HG03060 (cell line): ENCODE measurements around the gene MBD2.
A peak's percentile ranks its signal among the peaks of the same experiment; 100 is the strongest.
"Not testable (repeated sequence)": the region's sequence is repeated elsewhere in the genome, so short reads cannot be mapped to it uniquely, and the experiment has no call there.

ENCODE experiments used
- ATAC-seq: cut with Tn5 transposase; IDR thresholded peaks from one replicate; pipeline ENCODE4 v1.9.1; 2021; ENCODE audit warnings: low read depth, moderate number of reproducible peaks; ENCODE audit not compliant: unreplicated experiment

MBD2 gene

DNA sequence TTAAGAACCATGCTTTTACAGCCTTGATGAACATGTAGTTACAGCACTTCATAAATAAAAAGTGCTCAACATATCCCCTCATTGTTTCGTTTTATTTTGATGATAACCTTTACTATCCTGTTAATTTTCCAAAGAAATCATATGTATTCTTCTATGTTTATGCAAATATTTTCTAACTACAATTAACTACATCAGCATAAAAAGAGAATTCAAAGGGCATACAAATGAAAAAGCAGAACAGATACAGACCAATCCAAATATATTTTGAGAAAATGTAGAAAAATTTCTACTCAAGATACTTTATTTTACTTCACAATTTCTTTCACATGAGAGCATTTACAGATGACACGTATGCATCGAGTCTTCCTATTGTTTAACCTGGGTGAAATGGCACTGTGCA, 69.1 kb downstream of the MBD2 start:
- ATAC-seq, result no peak

DNA sequence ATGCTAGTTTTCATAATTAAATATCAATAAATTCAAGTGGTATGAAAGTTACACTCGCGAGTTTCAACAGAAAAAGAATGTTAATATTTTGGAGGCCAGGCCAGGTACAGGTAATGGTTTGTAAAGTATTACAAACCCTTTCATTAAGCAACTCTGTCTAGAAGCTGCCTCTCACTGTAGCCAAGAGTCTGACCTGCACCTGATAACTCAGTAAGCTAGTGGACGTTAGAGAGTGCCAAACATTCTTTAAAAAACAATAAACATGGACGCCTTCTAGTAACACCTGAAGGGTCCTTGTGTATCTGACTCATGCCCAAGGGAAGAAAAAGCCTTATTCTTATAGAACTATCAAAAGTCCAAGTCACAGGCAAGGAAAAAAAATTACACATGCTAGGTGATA, 70.2 kb downstream of the MBD2 start:
- no peak for ATAC-seq

DNA sequence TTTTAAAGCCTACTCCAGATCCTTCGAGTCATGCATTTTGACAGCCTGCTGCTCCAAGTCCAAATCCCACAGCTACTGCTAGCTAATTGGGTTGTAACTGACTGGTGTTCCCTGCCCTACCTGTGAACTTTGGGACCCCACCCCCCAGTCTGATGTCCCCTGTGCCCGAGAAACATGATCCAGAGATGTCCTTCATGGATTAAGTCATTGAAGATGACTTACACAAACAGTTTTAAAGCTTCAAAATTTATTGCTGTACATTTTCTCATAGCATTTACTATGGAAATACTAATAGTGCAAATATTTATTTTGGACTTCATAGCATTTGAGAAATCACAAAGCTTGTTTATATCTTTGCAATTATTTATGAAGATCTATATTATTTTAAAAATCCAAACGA, 73.1 kb downstream of the MBD2 start:
- no peak for ATAC-seq

DNA sequence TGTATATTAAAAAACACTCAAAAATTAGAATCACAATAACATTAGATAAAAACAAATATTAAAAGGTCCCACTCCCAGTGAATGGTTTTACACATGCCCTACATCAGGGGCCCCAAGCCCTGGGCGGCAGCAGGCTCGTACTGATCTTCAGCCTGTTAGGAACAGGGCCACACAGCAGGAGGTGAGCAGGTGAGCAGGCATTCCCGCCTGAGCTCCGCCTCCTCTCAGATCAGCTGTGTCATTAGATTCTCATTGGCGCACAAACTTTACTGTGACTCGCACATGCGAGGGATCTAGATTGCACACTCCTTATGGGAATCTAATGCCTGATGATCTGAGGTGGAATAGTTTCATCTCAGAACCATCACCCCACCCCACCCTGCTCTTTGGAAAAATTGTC, 74.2 kb downstream of the MBD2 start:
- no peak for ATAC-seq

- peak; percentile 47 for ATAC-seq
These were observed 75.3 kb downstream of the MBD2 start for GRCh38 chr18:54149078-54149697.

- no peak for ATAC-seq
These were observed 75.8 kb downstream of the MBD2 start for GRCh38 chr18:54148678-54149077.

DNA sequence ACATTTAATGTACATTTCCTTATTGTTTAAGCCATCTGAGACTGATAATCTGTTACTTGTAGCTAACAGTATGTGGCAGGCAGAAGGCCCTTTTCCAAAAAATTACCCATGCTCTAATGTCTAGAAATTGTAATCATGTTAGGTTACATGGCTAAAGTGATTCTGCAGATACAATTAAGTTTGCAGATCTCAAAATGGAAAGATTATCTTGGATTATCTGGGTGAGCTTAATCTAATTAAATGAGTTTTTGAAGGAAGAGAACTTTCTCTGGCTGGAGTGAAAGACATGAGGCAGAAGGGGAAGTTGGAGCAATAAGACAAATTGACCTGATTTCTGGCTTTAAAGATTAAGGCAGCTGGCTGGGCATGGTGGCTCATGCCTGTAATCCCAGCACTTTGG, 76.3 kb downstream of the MBD2 start:
- ATAC-seq, result no peak

- peak; percentile 66 for ATAC-seq
These were observed 77.0 kb downstream of the MBD2 start for GRCh38 chr18:54147439-54147838.

DNA sequence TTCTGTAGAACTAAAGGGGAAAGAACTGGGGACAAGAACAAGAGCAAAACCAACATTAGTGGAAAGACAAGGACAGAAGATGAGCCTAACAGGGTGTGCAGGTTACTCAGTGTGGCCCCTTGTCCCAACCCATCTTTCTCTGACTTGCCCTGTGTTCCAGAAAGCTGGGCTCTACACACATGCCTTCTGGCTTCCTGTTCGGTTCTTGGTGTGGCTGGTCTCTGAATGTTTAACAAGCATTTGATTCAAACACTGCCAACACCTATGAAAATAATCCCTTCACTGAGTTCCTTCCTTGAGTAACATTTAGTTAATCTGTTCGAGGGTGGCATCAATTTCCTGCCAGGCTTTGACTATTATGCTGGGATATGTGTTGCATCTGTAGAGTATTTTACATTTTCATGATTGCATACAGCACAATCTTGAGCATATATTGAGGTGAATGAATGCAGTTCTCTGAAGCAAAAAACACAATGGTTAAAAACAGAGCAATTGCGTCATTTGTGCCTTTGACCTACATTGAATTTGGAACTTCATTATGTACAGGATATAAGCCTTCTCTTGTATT, 83.3 kb downstream of the MBD2 start:
- no peak for ATAC-seq

DNA sequence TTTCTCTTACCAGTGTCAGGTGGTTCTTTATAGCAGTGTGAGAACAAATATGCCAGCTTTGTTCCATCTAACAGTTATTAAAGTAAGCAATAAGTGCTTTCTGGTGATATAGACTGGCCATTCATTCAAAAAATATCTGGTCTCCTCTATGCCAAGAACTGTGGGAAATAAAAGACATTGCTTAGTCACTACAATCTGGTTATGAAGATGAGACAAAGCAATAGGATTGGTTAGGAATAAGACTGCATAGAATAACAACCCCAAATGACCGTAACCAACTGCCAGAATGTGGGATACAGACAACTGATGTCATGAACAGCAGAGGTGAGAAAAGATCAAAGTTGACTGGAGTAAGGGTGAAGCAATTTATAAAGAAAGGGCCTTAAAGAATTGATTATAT, 83.8 kb downstream of the MBD2 start:
- ATAC-seq, result no peak

DNA sequence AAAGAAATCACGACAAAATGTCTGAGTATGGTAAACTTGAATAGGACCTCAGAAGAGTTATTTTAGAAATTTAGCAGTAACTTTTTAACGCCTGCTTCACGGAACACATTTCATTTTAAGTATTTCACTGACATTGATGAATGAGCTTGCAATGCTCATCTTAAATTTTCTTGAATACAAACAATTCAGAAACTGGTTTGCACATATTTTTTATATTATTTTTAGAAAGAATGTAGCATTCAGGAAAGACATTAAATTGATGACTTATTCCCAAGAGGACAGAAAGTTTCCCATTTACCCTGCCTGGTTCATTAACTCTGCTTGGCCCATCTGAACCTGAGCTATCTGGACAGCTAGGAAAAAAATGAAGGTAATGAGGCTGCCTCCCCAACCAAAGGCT, 89.3 kb downstream of the MBD2 start:
- no peak for ATAC-seq

- no peak for ATAC-seq
These were observed 90.4 kb downstream of the MBD2 start for GRCh38 chr18:54134053-54134452.

GRCh38 chr18:54130631-54131030, 93.8 kb downstream of the MBD2 start:
- ATAC-seq, result no peak

DNA sequence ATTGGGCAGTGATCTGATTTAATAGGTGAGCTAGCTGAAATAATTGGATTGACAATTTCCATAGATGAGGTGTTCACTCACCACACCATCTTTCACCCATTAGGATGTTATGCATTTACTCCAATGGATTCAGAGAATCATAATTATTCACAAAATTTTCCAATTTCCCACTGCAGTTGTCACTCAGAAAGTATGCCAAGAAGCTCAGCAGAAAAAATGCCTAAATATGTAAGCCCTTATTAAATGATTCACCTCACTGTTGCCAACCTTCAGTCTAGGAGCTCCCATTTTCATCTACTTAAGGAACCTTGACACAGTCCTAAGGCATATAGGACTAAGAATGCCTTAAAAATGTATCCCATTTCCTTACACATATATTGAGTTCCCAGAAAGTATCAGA, 94.3 kb downstream of the MBD2 start:
- no peak for ATAC-seq

DNA sequence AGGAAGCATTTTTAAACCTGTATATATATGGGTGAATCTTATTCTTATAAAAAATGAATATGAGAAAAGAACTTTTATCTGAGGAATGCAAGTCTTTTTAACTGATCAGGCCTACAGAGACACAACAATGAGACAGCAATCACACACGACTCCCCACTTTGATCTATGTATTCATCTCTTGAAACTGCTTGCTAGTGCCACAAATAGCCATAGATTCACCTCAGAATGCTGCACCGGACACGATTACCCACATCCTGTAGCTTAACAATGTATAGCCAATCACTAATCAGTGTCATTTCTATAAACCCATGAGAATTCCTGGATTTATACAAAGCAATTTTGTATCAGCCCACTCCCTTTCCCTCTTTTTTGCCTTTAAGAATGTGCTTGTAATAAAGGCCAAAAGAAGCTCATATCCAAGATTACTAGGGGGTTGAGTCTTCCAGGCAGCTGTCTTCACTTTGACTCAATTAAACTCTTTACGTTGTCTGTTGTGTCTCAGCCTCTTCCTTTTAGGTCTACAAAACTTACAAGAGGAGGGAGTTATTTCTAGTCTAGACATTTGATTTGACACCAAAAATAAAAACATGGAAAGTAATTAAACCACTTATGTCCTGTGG, 94.9 kb downstream of the MBD2 start:
- ATAC-seq, result no peak

- peak; percentile 89 for ATAC-seq
These were observed 96.6 kb downstream of the MBD2 start for GRCh38 chr18:54127759-54128378.

DNA sequence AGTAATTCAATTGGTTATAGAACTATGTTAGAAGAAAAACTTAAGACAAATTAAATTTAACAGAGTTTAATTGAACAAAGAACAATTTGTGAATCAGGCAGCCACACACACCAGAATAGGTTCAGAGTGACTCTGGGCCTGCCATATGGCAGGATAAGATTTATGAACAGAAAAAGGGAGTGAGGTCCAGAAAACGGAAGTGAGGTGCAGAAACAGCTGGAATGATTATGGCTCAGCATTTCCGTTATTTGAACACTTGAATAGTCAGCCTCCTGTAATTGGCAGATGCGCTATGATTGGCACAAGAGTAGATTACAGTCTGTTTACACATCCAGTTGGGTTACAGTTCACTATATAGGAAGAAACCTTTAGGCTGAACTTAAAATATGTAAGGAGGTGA, 99.0 kb downstream of the MBD2 start:
- ATAC-seq, result no peak

DNA sequence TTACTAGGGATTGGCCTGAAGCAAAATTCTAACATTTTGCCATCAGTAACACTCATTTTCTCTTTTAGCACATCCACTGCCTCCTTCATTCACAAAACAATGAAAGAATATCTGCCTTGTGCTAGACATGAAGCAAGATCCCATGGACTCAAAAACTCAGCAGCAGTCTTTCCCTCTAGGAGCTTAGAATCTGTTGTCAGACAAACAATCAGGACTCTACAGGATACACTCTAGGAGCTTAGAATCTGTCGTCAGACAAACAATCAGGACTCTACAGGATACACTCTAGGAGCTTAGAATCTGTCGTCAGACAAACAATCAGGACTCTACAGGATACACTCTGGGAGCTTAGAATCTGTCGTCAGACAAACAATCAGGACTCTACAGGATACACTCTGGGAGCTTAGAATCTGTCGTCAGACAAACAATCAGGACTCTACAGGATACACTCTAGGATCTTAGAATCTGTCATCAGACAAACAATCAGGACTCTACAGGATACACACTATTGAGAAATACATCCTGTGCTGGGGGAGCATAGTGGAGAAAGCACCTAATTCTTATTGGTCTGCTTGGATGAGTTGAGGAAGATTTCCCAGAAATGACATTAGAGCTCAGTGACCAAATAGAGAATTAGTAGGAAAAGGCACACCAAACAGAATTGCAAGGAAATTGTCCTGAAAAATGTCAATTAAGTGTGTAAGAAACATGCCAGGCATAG, 100.6 kb downstream of the MBD2 start:
- ATAC-seq, result not testable (repeated sequence)

- ATAC-seq, result peak; percentile 83
These were observed 104.9 kb downstream of the MBD2 start for GRCh38 chr18:54119524-54120019.

- ATAC-seq, result no peak
These were observed 106.4 kb downstream of the MBD2 start for GRCh38 chr18:54117853-54118773.
